ENCODE results near the gene C16orf54. TPM values are rescaled to one million over a fixed set of nuclear protein-coding genes. Genes with fewer than 3 reads are reported as not detected.
"Not testable (repeated sequence)": the region's sequence is repeated elsewhere in the genome, so short reads cannot be mapped to it uniquely, and the experiment has no call there.

C16orf54 gene
- total and polyA plus RNA-seq, 4 donors, result 0.20 to 1.1 (median 0.34) TPM

DNA sequence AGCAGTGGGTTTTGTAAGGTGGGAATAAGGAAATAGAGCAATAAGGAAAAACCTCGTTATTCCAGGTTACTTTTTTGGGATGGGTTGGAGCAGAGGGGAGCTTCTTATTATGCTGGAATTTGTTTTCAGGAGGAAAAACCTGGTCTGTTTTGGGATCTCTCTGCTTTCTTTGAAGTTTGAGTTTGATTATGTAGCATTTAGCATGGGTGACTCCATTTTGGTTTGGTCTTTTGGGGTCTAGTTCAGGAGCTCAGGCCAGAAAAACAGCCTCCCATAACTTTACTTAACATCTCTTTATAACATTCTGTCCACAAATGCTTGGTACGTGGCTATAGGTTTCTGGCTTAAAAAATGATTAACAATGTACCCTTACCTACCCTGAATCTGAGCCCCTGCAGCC is 23.7 kb upstream of the C16orf54 start:
- H3K9me3 ChIP-seq (ENCODE audit: control insufficient read depth, insufficient read depth, low read length), result no peaks in the 10 kb centered on the region
- no peak overlapping the region for H3K4me3 ChIP-seq (ENCODE audit: low read depth, low read length)
- H3K36me3 ChIP-seq (ENCODE audit: control insufficient read depth, insufficient read depth, low read length), result no peaks in the 10 kb centered on the region
- H3K4me1 ChIP-seq (ENCODE audit: control insufficient read depth, insufficient read depth, low read length), result no peaks in the 10 kb centered on the region
- DNase-seq (ENCODE audit: low read depth in 4 of 6, low spot score in 6 of 6), result no peak
- no peak overlapping the region for H3K27ac ChIP-seq (ENCODE audit: low read depth, low read length)
- 86% methylated on average over 2 of the region's 2 CpGs for WGBS (ENCODE audit: insufficient coverage)
- no peaks in the 10 kb centered on the region for H3K27me3 ChIP-seq (ENCODE audit: control insufficient read depth, insufficient read depth, low read length)

GRCh38 chr16:29767062-29767461 is 21.3 kb upstream of the C16orf54 start:
- no peak overlapping the region for H3K27ac ChIP-seq (ENCODE audit: low read depth, low read length)
- whole genome bisulfite sequencing (ENCODE audit: insufficient coverage), result 100% methylated on average over 1 of the region's 3 CpGs
- H3K36me3 ChIP-seq (ENCODE audit: control insufficient read depth, insufficient read depth, low read length), result no peaks in the 10 kb centered on the region
- H3K4me1 ChIP-seq (ENCODE audit: control insufficient read depth, insufficient read depth, low read length), result no peaks in the 10 kb centered on the region
- no peak for DNase-seq (ENCODE audit: low read depth in 4 of 6, low spot score in 6 of 6)
- H3K4me3 ChIP-seq (ENCODE audit: low read depth, low read length), result no peak overlapping the region
- H3K9me3 ChIP-seq (ENCODE audit: control insufficient read depth, insufficient read depth, low read length), result no peaks in the 10 kb centered on the region
- no peaks in the 10 kb centered on the region for H3K27me3 ChIP-seq (ENCODE audit: control insufficient read depth, insufficient read depth, low read length)

GRCh38 chr16:29766571-29766970 is 20.8 kb upstream of the C16orf54 start:
- H3K27ac ChIP-seq (ENCODE audit: low read depth, low read length), result no peak overlapping the region
- DNase-seq (ENCODE audit: low read depth in 4 of 6, low spot score in 6 of 6), result no peak
- no peaks in the 10 kb centered on the region for H3K27me3 ChIP-seq (ENCODE audit: control insufficient read depth, insufficient read depth, low read length)
- no CpG with 5 or more reads among the region's 3 CpGs for WGBS (ENCODE audit: insufficient coverage)
- H3K9me3 ChIP-seq (ENCODE audit: control insufficient read depth, insufficient read depth, low read length), result no peaks in the 10 kb centered on the region
- no peak overlapping the region for H3K4me3 ChIP-seq (ENCODE audit: low read depth, low read length)
- H3K4me1 ChIP-seq (ENCODE audit: control insufficient read depth, insufficient read depth, low read length), result no peaks in the 10 kb centered on the region
- H3K36me3 ChIP-seq (ENCODE audit: control insufficient read depth, insufficient read depth, low read length), result no peaks in the 10 kb centered on the region

DNA sequence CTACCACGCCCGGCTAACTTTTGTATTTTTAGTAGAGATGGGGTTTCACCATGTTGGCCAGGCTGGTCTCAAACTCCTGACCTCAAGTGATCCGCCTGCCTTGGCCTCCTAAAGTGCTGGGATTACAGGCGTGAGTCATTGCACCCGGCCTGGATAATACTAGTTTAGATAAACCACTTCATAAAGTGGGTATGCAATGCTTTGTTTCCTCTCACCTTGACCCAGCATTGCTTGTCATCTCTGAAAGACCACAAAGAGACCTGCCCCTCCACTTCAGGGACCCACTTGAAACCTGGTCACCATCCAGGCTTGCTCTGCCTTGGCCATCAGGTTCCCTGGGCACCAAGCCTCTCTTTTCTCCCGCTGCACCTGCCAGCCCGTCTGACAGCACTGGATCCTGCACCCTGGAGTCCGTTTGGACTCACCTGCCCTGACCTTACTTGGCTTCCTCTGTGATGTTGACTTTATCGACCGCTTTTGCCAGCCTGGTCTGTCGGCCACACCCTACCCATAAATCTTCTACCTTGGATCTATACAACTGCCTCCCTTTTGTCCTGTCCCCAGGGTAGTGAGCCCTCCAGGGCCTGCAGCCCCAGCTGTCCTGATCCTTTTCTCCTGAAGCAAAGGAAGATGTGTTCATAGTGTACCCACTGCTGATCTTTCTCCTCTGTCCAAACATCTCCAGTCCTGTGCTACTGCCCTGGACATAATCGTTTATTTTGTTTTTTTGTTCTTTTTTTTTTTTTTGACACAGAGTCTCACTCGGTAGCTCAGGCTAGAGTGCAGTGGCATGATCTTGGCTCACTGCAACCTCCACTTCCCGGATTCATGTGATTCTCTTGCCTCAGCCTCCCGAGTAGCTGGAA is 19.6 kb upstream of the C16orf54 start:
- H3K36me3 ChIP-seq (ENCODE audit: control insufficient read depth, insufficient read depth, low read length), result no peaks in the 10 kb centered on the region
- H3K4me1 ChIP-seq (ENCODE audit: control insufficient read depth, insufficient read depth, low read length), result no peaks in the 10 kb centered on the region
- no peaks in the 10 kb centered on the region for H3K9me3 ChIP-seq (ENCODE audit: control insufficient read depth, insufficient read depth, low read length)
- no peaks in the 10 kb centered on the region for H3K27me3 ChIP-seq (ENCODE audit: control insufficient read depth, insufficient read depth, low read length)
- no peak for DNase-seq (ENCODE audit: low read depth in 4 of 6, low spot score in 6 of 6)
- no peak overlapping the region for H3K4me3 ChIP-seq (ENCODE audit: low read depth, low read length)
- H3K27ac ChIP-seq (ENCODE audit: low read depth, low read length), result no peak overlapping the region
- 69% methylated on average over 9 of the region's 15 CpGs for WGBS (ENCODE audit: insufficient coverage)

DNA sequence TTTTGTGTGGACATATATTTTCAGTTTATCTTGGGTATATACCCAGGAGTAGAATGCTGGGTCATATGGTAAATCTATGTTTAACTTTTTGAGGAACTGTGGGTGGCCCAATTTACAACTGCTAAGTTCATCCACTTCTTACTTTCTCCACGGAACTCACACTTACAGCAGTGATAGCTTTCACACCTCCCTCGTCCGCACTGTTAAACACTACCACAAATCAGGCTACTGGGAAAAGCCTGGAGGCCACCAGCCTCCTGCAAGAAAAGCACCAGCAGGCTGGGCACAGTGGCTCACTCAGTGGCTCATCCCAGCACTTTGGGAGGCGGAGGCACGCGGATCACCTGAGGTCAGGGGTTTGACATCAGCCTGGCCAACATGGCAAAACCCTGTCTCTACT is 17.5 kb upstream of the C16orf54 start:
- Histone ChIP-seq H3K9me3 (ENCODE audit: control insufficient read depth, insufficient read depth, low read length) (no peaks in the 10 kb centered on the region), H3K27me3 (ENCODE audit: control insufficient read depth, insufficient read depth, low read length) (no peaks in the 10 kb centered on the region), H3K27ac (ENCODE audit: low read depth, low read length) (no peak overlapping the region), H3K36me3 (ENCODE audit: control insufficient read depth, insufficient read depth, low read length) (no peaks in the 10 kb centered on the region), H3K4me3 (ENCODE audit: low read depth, low read length) (no peak overlapping the region), H3K4me1 (ENCODE audit: control insufficient read depth, insufficient read depth, low read length) (no peaks in the 10 kb centered on the region)
- no peak for DNase-seq (ENCODE audit: low read depth in 4 of 6, low spot score in 6 of 6)
- WGBS (ENCODE audit: insufficient coverage), result 71% methylated on average over 6 of the region's 6 CpGs

DNA sequence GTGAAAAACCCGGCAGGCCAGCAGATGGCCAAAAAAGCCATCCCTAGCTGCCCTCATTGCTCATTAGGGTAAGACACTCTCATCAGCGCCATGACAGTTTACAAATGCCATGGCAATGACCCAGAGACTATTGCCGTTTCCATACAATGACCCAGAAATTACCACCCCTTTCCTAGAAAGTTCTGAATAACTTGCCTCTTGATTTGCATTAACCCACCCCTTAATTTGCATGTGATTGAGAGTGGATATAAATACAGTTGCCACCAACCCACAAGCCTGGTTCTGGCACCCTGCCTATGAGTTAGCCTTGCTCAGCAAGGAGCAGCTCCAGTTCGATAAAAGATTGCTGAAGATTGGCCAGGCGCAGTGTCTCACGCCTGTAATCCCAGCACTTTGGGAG is 16.1 kb upstream of the C16orf54 start:
- 44% methylated on average over 5 of the region's 6 CpGs for WGBS (ENCODE audit: insufficient coverage)
- no peaks in the 10 kb centered on the region for H3K27me3 ChIP-seq (ENCODE audit: control insufficient read depth, insufficient read depth, low read length)
- H3K27ac ChIP-seq (ENCODE audit: low read depth, low read length), result no peak overlapping the region
- H3K9me3 ChIP-seq (ENCODE audit: control insufficient read depth, insufficient read depth, low read length), result no peaks in the 10 kb centered on the region
- no peaks in the 10 kb centered on the region for H3K36me3 ChIP-seq (ENCODE audit: control insufficient read depth, insufficient read depth, low read length)
- no peak overlapping the region for H3K4me3 ChIP-seq (ENCODE audit: low read depth, low read length)
- DNase-seq (ENCODE audit: low read depth in 4 of 6, low spot score in 6 of 6), result peak in 2 of 6 donors; percentile 64 to 68
- no peaks in the 10 kb centered on the region for H3K4me1 ChIP-seq (ENCODE audit: control insufficient read depth, insufficient read depth, low read length)

DNA sequence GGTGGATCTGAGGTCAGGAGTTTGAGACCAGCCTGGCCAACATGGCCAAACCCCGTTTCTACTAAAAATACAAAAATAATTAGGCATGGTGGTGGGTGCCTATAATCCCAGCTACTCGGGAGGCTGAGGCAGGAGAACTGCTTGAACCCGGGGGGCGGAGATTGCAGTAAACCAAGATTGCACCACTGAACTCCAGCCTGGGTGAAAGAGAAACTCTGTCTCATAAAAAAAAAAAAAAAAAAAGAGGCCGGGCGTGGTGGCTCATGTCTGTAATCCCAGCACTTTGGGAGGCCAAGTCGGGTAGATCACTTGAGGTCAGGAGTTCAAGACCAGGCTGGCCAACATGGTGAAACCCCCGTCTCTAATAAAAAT is 15.5 kb upstream of the C16orf54 start:
- not testable (repeated sequence) for H3K36me3 ChIP-seq (ENCODE audit: control insufficient read depth, insufficient read depth, low read length); H3K27ac ChIP-seq (ENCODE audit: low read depth, low read length); H3K27me3 ChIP-seq (ENCODE audit: control insufficient read depth, insufficient read depth, low read length); DNase-seq (ENCODE audit: low read depth in 4 of 6, low spot score in 6 of 6); H3K4me1 ChIP-seq (ENCODE audit: control insufficient read depth, insufficient read depth, low read length); H3K4me3 ChIP-seq (ENCODE audit: low read depth, low read length); H3K9me3 ChIP-seq (ENCODE audit: control insufficient read depth, insufficient read depth, low read length)
- WGBS (ENCODE audit: insufficient coverage), result 52% methylated on average over 2 of the region's 8 CpGs

- no peak for DNase-seq (ENCODE audit: low read depth in 4 of 6, low spot score in 6 of 6)
- 74% methylated on average over 8 of the region's 9 CpGs for WGBS (ENCODE audit: insufficient coverage)
- H3K36me3 ChIP-seq (ENCODE audit: control insufficient read depth, insufficient read depth, low read length), result no peaks in the 10 kb centered on the region
- no peaks in the 10 kb centered on the region for H3K4me1 ChIP-seq (ENCODE audit: control insufficient read depth, insufficient read depth, low read length)
- H3K27ac ChIP-seq (ENCODE audit: low read depth, low read length), result no peak overlapping the region
- H3K27me3 ChIP-seq (ENCODE audit: control insufficient read depth, insufficient read depth, low read length), result no peaks in the 10 kb centered on the region
- no peak overlapping the region for H3K4me3 ChIP-seq (ENCODE audit: low read depth, low read length)
- H3K9me3 ChIP-seq (ENCODE audit: control insufficient read depth, insufficient read depth, low read length), result no peaks in the 10 kb centered on the region
Observed at GRCh38 chr16:29760567-29761279, 14.9 kb upstream of the C16orf54 start.

- WGBS (ENCODE audit: insufficient coverage), result 78% methylated on average over 6 of the region's 6 CpGs
- H3K4me3 ChIP-seq (ENCODE audit: low read depth, low read length), result no peak overlapping the region
- H3K27me3 ChIP-seq (ENCODE audit: control insufficient read depth, insufficient read depth, low read length), result no peaks in the 10 kb centered on the region
- no peaks in the 10 kb centered on the region for H3K4me1 ChIP-seq (ENCODE audit: control insufficient read depth, insufficient read depth, low read length)
- no peak for DNase-seq (ENCODE audit: low read depth in 4 of 6, low spot score in 6 of 6)
- H3K27ac ChIP-seq (ENCODE audit: low read depth, low read length), result no peak overlapping the region
- H3K36me3 ChIP-seq (ENCODE audit: control insufficient read depth, insufficient read depth, low read length), result no peaks in the 10 kb centered on the region
- no peaks in the 10 kb centered on the region for H3K9me3 ChIP-seq (ENCODE audit: control insufficient read depth, insufficient read depth, low read length)
Observed at GRCh38 chr16:29757950-29758466, 12.2 kb upstream of the C16orf54 start.
